CD4-positive, alpha-beta memory T cell (primary cell): ENCODE results near the gene MEI4. TPM values are rescaled to one million over a fixed set of nuclear protein-coding genes. Genes with fewer than 3 reads are reported as not detected.
"Not testable (repeated sequence)": the region's sequence is repeated elsewhere in the genome, so short reads cannot be mapped to it uniquely, and the experiment has no call there.

Source experiments
- CTCF ChIA-PET: fragments of 350-600 bp; sonication (Branson Sonifier 250); formaldehyde crosslinking; loops from one replicate; lab custom pipeline; 2021; ENCODE audit warnings: inconsistent platforms; ENCODE audit not compliant: partially characterized antibody; lab: Charles Lee
- POLR2A ChIA-PET: fragments of 350-600 bp; sonication (Branson Sonifier 250); formaldehyde crosslinking; loops from one replicate; lab custom pipeline; 2021; ENCODE audit not compliant: partially characterized antibody; lab: Charles Lee
- DNase-seq, 5 donors: peaks; one replicate each; pipeline versions ENCODE4 v3.0.0 to v3.0.0-alpha.2; 2020 to 2022; ENCODE audit warnings: mixed read lengths in 1 of 5
- H3K27ac ChIP-seq: one replicate; pipeline ENCODE4 v1.7.0; 2013; ENCODE audit warnings: low read depth, low read length
- H3K27me3 ChIP-seq: 2 replicates; pipeline ENCODE4 v1.7.0; 2013; ENCODE audit warnings: mild to moderate bottlenecking, low read length, moderate library complexity; ENCODE audit not compliant: insufficient read depth
- H3K36me3 ChIP-seq: 2 replicates; pipeline ENCODE4 v1.7.0; 2013; ENCODE audit warnings: mild to moderate bottlenecking, low read length, moderate library complexity; ENCODE audit not compliant: insufficient read depth
- H3K4me1 ChIP-seq: 2 replicates; pipeline ENCODE4 v1.7.0; 2013; ENCODE audit warnings: mild to moderate bottlenecking, low read length, moderate library complexity; ENCODE audit not compliant: insufficient read depth
- H3K4me3 ChIP-seq, 2 donors: one replicate each; pipeline ENCODE4 v1.7.0; 2013; ENCODE audit warnings: low read length in 2 of 2, mild to moderate bottlenecking in 1 of 2
- H3K9me3 ChIP-seq, 2 donors: one replicate each; pipeline ENCODE4 v1.7.0; 2013; ENCODE audit warnings: low read length in 2 of 2, control low read depth in 1 of 2; ENCODE audit not compliant: control insufficient read depth in 1 of 2
- H3K27ac Mint-ChIP-seq, 7 donors: one replicate each; pipeline ENCODE4 v1.8.0; 2020 to 2021; ENCODE audit warnings: mixed read lengths in 7 of 7, mild to moderate bottlenecking in 6 of 7, inconsistent platforms in 3 of 7, moderate library complexity in 3 of 7
- H3K27me3 Mint-ChIP-seq, 2 donors: one replicate each; pipeline ENCODE4 v1.8.0; 2020 to 2021; ENCODE audit warnings: mixed read lengths in 2 of 2
- H3K36me3 Mint-ChIP-seq, 2 donors: one replicate each; pipeline ENCODE4 v1.8.0; 2020 to 2021; ENCODE audit warnings: mixed read lengths in 2 of 2, inconsistent platforms in 1 of 2, mild to moderate bottlenecking in 1 of 2
- H3K4me1 Mint-ChIP-seq, 4 donors: one replicate each; pipeline ENCODE4 v1.8.0; 2020 to 2021; ENCODE audit warnings: mixed read lengths in 4 of 4, mild to moderate bottlenecking in 1 of 4
- H3K4me3 Mint-ChIP-seq, 8 donors: one replicate each; pipeline ENCODE4 v1.8.0; 2020 to 2021; ENCODE audit warnings: mixed read lengths in 8 of 8, mild to moderate bottlenecking in 7 of 8, moderate library complexity in 6 of 8, inconsistent platforms in 3 of 8
- H3K9me3 Mint-ChIP-seq, 8 donors: one replicate each; pipeline ENCODE4 v1.8.0; 2020 to 2021; ENCODE audit warnings: mixed read lengths in 8 of 8, mild to moderate bottlenecking in 5 of 8, inconsistent platforms in 3 of 8, moderate library complexity in 1 of 8
- intact Hi-C: fragments of 100-400 bp; cut with micrococcal nuclease; formaldehyde crosslinking; loops from one replicate; pipeline ENCODE4 v1.15.1; 2023
- polyA plus RNA-seq, 2 donors: library from polyadenylated mRNA; unstranded; fragments of 300-500 nt; fragmentation: Illumina TruSeq; gene quantifications; one replicate each; pipeline ENCODE4 v1.2.3, GENCODE V29; 2021
- total RNA-seq, 2 experiments: library from RNA; stranded (reverse); gene quantifications; one replicate each; pipeline ENCODE4 v1.2.3, GENCODE V29; 2021

MEI4 gene
- total and polyA plus RNA-seq, 4 experiments from 2014 or later = not detected

GRCh38 chr6:77814119-77814518 is 161.3 kb downstream of the MEI4 start:
- H3K4me1 Mint-ChIP-seq = no peaks in the 10 kb centered on the region
- no peak overlapping the region for H3K4me3 Mint-ChIP-seq
- no peaks in the 10 kb centered on the region for H3K36me3 Mint-ChIP-seq
- peaks cover 0 to 3% (median under 1%) of the 10 kb centered on the region in 8 donors for H3K9me3 Mint-ChIP-seq
- Histone ChIP-seq H3K27ac (no peak overlapping the region), H3K4me1 (no peaks in the 10 kb centered on the region), H3K4me3 (no peak overlapping the region), H3K36me3 (no peaks in the 10 kb centered on the region), H3K9me3 (no peaks in the 10 kb centered on the region), H3K27me3 (no peaks in the 10 kb centered on the region)
- H3K27ac Mint-ChIP-seq = no peak overlapping the region
- intact Hi-C loops = no loop called here
- ChIA-PET CTCF (no interaction called here), POLR2A (no interaction called here)
- no peaks in the 10 kb centered on the region for H3K27me3 Mint-ChIP-seq
- DNase-seq = no peak

- no peak overlapping the region for H3K4me3 Mint-ChIP-seq
- H3K27me3 Mint-ChIP-seq = no peaks in the 10 kb centered on the region
- H3K27ac Mint-ChIP-seq = no peak overlapping the region
- Histone ChIP-seq H3K9me3 (no peaks in the 10 kb centered on the region), H3K4me1 (no peaks in the 10 kb centered on the region), H3K36me3 (no peaks in the 10 kb centered on the region), H3K4me3 (no peak overlapping the region), H3K27ac (no peak overlapping the region), H3K27me3 (no peaks in the 10 kb centered on the region)
- no peak for DNase-seq
- POLR2A ChIA-PET = no interaction called here
- no peaks in the 10 kb centered on the region for H3K36me3 Mint-ChIP-seq
- no peaks in the 10 kb centered on the region for H3K4me1 Mint-ChIP-seq
- peaks cover 0 to 3% (median under 1%) of the 10 kb centered on the region in 8 donors for H3K9me3 Mint-ChIP-seq
- CTCF ChIA-PET = no interaction called here
- intact Hi-C loops = no loop called here
Observed at GRCh38 chr6:77815531-77815930, 162.7 kb downstream of the MEI4 start.

- no peaks in the 10 kb centered on the region for H3K36me3 Mint-ChIP-seq
- intact Hi-C loops = no loop called here
- POLR2A ChIA-PET = no interaction called here
Observed at GRCh38 chr6:77816766-77817270, 164.0 kb downstream of the MEI4 start.

DNA sequence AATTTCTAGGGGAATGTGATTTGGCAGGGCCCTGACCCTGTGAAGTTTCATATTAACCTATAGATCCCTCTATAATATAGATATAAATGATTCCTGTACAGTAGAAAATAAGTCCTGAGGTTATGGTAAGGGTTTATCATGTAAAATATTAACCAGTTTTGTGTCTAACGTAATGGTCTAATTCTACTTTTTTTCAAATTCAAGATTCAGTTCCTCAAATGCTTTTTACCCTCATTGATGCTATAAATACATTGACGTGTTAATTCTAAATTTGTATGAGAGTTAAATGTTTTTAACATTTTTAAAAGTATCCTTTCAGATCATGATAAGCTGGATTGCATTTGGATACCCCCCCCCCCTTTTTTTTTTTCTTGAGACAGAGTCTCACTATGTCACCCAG is 169.4 kb downstream of the MEI4 start:
- no peak overlapping the region for H3K27ac ChIP-seq
- no peaks in the 10 kb centered on the region for H3K4me1 Mint-ChIP-seq
- intact Hi-C loops = no loop called here
- ChIA-PET CTCF (no interaction called here), POLR2A (no interaction called here)
- no peak overlapping the region for H3K4me3 Mint-ChIP-seq
- no peaks in the 10 kb centered on the region for H3K4me1 ChIP-seq
- no peak overlapping the region for H3K27ac Mint-ChIP-seq
- H3K36me3 ChIP-seq = no peaks in the 10 kb centered on the region
- no peak overlapping the region for H3K4me3 ChIP-seq
- peaks cover 0 to 3% (median 0%) of the 10 kb centered on the region in 8 donors for H3K9me3 Mint-ChIP-seq
- H3K27me3 ChIP-seq = no peaks in the 10 kb centered on the region
- no peaks in the 10 kb centered on the region for H3K9me3 ChIP-seq
- no peak for DNase-seq
- H3K27me3 Mint-ChIP-seq = no peaks in the 10 kb centered on the region
- no peaks in the 10 kb centered on the region for H3K36me3 Mint-ChIP-seq

More at GRCh38 chr6:77816766-77817270, 164.0 kb downstream of the MEI4 start:
- H3K9me3 ChIP-seq = no peaks in the 10 kb centered on the region
- H3K27me3 ChIP-seq = no peaks in the 10 kb centered on the region
- H3K4me3 Mint-ChIP-seq = no peak overlapping the region
- no peaks in the 10 kb centered on the region for H3K4me1 ChIP-seq
- H3K27me3 Mint-ChIP-seq = no peaks in the 10 kb centered on the region
- no peak overlapping the region for H3K4me3 ChIP-seq
- no peak for DNase-seq
- H3K9me3 Mint-ChIP-seq = peaks cover 0 to 4% (median under 1%) of the 10 kb centered on the region in 8 donors
- no peak overlapping the region for H3K27ac ChIP-seq
- H3K4me1 Mint-ChIP-seq = no peaks in the 10 kb centered on the region
- CTCF ChIA-PET = no interaction called here
- no peaks in the 10 kb centered on the region for H3K36me3 ChIP-seq
- no peak overlapping the region for H3K27ac Mint-ChIP-seq

DNA sequence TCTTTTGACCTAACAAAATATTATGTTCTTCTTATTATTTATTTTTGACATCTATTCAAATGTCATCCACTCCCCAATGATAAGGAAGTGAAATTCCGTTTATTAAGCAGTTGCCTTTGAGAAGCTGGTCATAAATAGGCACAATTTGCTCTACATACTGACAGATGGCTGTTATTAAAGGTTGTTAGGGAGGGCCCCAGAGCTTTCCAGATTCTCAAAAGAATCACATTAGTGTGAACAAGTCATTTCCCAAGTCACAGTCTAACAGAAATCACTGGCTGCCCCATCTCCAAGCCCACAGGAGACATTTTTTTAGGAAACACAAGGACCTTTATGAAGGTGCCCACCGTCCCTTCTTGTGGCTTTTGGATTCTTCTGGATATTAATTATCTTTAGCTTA is 172.4 kb downstream of the MEI4 start:
- CTCF ChIA-PET = no interaction called here
- Mint-ChIP-seq H3K27ac (no peak overlapping the region), H3K27me3 (no peaks in the 10 kb centered on the region), H3K4me1 (no peaks in the 10 kb centered on the region), H3K4me3 (no peak overlapping the region), H3K36me3 (no peaks in the 10 kb centered on the region), H3K9me3 (peaks cover 0 to 3% (median 0%) of the 10 kb centered on the region in 8 donors)
- no peak overlapping the region for H3K4me3 ChIP-seq
- POLR2A ChIA-PET = no interaction called here
- no peak overlapping the region for H3K27ac ChIP-seq
- intact Hi-C loops = no loop called here
- no peak for DNase-seq
- no peaks in the 10 kb centered on the region for H3K4me1 ChIP-seq
- H3K9me3 ChIP-seq = no peaks in the 10 kb centered on the region
- H3K36me3 ChIP-seq = no peaks in the 10 kb centered on the region
- no peaks in the 10 kb centered on the region for H3K27me3 ChIP-seq

DNA sequence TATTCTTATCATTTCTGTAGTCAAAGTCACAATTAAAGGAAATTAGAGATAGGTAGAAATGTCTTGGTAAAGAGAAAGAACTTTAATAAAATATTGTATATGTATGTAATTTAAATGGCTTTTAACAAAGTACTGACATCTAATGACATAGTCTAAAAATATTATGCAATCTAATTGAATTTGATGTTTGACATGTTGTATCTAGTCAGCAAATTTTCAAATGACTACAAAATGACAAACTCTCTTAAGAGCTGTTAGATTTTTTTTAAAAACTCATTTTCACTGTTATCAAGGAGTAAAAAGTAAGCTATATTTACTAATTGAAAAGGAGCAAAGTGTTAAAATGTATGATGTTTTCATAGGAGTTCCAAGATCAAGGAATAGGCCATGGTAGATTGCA is 176.9 kb downstream of the MEI4 start:
- H3K27me3 ChIP-seq = no peaks in the 10 kb centered on the region
- no peak overlapping the region for H3K4me3 ChIP-seq
- intact Hi-C loops = no loop called here
- H3K36me3 Mint-ChIP-seq = no peaks in the 10 kb centered on the region
- H3K27ac ChIP-seq = no peak overlapping the region
- peaks cover 0 to 2% (median 0%) of the 10 kb centered on the region in 8 donors for H3K9me3 Mint-ChIP-seq
- no peaks in the 10 kb centered on the region for H3K4me1 ChIP-seq
- ChIA-PET CTCF (no interaction called here), POLR2A (no interaction called here)
- no peaks in the 10 kb centered on the region for H3K36me3 ChIP-seq
- no peak overlapping the region for H3K4me3 Mint-ChIP-seq
- H3K27ac Mint-ChIP-seq = peak overlapping the region in 1 of 7 donors; percentile 28
- no peaks in the 10 kb centered on the region for H3K27me3 Mint-ChIP-seq
- no peak for DNase-seq
- no peaks in the 10 kb centered on the region for H3K4me1 Mint-ChIP-seq
- no peaks in the 10 kb centered on the region for H3K9me3 ChIP-seq

DNA sequence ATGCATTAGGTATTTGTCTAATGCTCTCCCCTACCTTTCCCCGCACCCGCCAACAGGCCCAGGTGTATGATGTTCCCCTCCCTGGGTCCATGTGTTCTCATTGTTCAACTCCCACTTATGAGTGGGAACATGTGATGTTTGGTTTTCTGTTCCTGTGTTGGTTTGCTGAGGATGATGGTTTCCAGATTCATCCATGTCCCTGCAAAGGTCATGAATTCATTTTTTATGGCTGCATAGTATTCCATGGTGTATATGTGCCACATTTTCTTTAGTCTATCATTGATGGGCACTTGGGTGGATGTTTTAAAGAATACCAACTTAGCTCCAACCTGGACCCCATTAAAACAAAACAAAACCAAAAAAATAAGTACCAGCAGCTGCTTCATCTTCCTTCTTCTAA is 180.9 kb downstream of the MEI4 start:
- CTCF ChIA-PET, POLR2A ChIA-PET, H3K27me3 Mint-ChIP-seq, H3K9me3 ChIP-seq, H3K4me1 Mint-ChIP-seq, H3K9me3 Mint-ChIP-seq, H3K4me3 ChIP-seq, H3K4me1 ChIP-seq, H3K4me3 Mint-ChIP-seq, H3K27me3 ChIP-seq, H3K36me3 Mint-ChIP-seq, H3K27ac Mint-ChIP-seq, intact Hi-C loops, H3K36me3 ChIP-seq, DNase-seq, H3K27ac ChIP-seq: not testable (repeated sequence)

DNA sequence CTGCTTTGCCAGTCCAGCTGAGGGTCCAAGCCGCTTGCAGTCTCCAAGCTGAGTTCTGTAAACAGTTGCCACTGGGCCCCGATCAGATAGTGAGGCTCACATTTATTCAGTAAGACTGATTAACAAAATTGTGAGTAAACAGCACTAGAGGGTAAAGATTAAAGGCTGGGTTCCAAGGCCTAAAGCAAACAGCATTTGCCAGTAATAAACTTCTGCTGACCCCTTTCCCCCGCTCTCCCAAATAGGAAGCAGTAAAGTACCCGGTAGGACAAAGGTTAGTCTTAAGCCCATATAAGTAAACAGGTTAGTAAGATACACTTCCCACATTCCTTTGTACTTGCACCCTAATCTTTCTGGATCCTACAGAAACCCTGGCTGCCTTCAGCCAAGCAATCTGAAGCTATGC is 181.8 kb downstream of the MEI4 start:
- Histone ChIP-seq H3K36me3 (no peaks in the 10 kb centered on the region), H3K9me3 (no peaks in the 10 kb centered on the region), H3K27me3 (no peaks in the 10 kb centered on the region), H3K4me1 (no peaks in the 10 kb centered on the region), H3K4me3 (no peak overlapping the region), H3K27ac (no peak overlapping the region)
- intact Hi-C loops = no loop called here
- peaks cover 0 to 5% (median 0%) of the 10 kb centered on the region in 8 donors for H3K9me3 Mint-ChIP-seq
- no peak overlapping the region for H3K27ac Mint-ChIP-seq
- H3K36me3 Mint-ChIP-seq = no peaks in the 10 kb centered on the region
- POLR2A ChIA-PET = no interaction called here
- DNase-seq = no peak
- H3K4me1 Mint-ChIP-seq = no peaks in the 10 kb centered on the region
- no peaks in the 10 kb centered on the region for H3K27me3 Mint-ChIP-seq
- CTCF ChIA-PET = no interaction called here
- no peak overlapping the region for H3K4me3 Mint-ChIP-seq
